MM.1S (cell line): Measurements from ENCODE around the gene FABP7.

Source experiments
- CTCF ChIP-seq: fragments of 300-600 bp; sonication (generic); IDR thresholded peaks from 2 replicates; pipeline ENCODE4 v1.5.1; 2016; ENCODE audit warnings: antibody characterized with exemption, low read length, mixed read lengths
- EZH2 ChIP-seq: fragments of 300-600 bp; sonication (generic); optimal IDR thresholded peaks from 2 replicates; pipeline ENCODE3; 2017; ENCODE audit warnings: low read depth, mild to moderate bottlenecking, antibody characterized with exemption, low read length, mixed read lengths

DNA sequence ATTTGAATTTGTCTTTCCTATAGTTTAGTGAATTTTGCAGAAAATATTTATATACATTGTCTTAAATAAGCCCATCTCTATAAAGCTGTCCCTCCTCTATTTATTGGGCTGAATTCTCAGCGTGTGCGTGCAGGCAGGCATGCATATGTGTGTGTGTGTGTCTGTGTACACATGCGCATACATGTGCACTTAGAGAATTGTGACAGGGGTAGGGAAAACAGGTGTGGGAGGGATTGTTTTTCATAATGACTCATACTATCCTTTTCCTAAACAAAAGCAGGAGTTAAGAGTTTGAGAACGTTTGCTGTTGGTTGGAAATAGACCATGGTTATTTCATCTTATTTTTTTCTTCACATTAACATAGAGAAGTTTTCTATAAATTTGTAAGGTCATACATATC lies 43.4 kb upstream of the FABP7 start:
- TF ChIP-seq CTCF (no peak), EZH2 (no peak)
